Fibroblast of lung (primary cell): Measurements from ENCODE around the gene NCOR2.

Experiments
- CTCF ChIP-seq, 2 donors: IDR thresholded peaks in 1 of 2; conservative IDR thresholded peaks in 1 of 2; 1 replicate in 1 of 2; 2 replicates in 1 of 2; pipeline ENCODE4 v1.5.1; 2011 to 2012; ENCODE audit warnings: low read length in 2 of 2, control low read depth in 1 of 2, inconsistent platforms in 1 of 2, low read depth in 1 of 2, mild to moderate bottlenecking in 1 of 2
- EZH2 ChIP-seq: IDR thresholded peaks from 2 replicates; pipeline ENCODE4 v1.5.1; 2012; ENCODE audit warnings: low read length, control low read depth, mild to moderate bottlenecking; ENCODE audit errors: missing control alignments

GRCh38 chr12:124613151-124613585, 45.8 kb upstream of the NCOR2 start:
- TF ChIP-seq CTCF (conservative IDR thresholded peaks at IDR 0.05 in 1 of 2, IDR thresholded peaks at IDR 0.05 in 1 of 2; ENCODE audit: low read depth in 1 of 2, low read length in 2 of 2) (no peak), EZH2 (no peak)
